ENCODE data around the gene CCDC51.

DNA sequence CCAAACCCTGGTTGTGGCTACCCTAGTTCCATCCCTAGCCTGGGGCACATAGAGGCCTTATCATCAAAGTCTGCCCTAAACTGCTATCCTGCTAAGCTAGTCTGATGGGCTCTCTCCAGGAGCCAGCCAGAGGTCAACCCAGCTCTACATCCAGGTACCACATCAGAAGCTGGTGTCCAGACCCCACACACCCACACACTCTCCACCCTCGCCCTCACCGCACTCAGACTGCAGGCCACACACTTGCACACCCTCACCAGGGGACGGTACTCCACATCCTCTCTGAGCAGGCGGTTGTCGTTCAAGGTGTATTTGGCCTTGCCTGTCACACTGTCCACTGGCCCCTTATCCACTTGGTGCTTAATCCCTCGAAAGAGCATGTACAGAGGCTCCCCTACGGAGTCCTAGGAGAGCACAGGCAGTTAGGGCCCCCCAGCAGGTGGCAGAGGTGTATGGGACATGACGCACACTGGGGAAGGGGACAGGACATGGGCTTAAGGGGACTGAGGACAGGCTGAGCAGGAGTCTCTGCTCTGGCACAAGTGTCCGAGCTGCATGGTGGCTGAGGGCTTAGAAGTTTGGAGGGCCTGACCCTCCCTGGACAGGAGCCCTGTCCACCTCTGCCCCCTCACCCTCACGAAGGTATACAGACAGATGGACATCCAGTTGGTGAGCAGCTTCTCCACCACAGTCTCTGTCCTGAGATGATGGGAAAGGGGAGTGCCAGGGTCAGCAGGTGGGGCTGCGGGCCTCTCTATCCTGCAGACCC lies 28.1 kb downstream of the CCDC51 start:
- TF ChIP-seq, protein P1, sequence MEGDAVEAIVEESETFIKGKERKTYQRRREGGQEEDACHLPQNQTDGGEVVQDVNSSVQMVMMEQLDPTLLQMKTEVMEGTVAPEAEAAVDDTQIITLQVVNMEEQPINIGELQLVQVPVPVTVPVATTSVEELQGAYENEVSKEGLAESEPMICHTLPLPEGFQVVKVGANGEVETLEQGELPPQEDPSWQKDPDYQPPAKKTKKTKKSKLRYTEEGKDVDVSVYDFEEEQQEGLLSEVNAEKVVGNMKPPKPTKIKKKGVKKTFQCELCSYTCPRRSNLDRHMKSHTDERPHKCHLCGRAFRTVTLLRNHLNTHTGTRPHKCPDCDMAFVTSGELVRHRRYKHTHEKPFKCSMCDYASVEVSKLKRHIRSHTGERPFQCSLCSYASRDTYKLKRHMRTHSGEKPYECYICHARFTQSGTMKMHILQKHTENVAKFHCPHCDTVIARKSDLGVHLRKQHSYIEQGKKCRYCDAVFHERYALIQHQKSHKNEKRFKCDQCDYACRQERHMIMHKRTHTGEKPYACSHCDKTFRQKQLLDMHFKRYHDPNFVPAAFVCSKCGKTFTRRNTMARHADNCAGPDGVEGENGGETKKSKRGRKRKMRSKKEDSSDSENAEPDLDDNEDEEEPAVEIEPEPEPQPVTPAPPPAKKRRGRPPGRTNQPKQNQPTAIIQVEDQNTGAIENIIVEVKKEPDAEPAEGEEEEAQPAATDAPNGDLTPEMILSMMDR (IDR thresholded peaks at IDR 0.05 in 2 of 3, conservative IDR thresholded peaks at IDR 0.05 in 1 of 3; ENCODE audit: borderline replicate concordance in 1 of 3, insufficient read depth in 1 of 3, low read depth in 2 of 3, low read length in 2 of 3) = no peak
- TF ChIP-seq, protein P2, sequence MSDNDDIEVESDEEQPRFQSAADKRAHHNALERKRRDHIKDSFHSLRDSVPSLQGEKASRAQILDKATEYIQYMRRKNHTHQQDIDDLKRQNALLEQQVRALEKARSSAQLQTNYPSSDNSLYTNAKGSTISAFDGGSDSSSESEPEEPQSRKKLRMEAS (IDR thresholded peaks at IDR 0.05) = no peak
- TF ChIP-seq POLR2A (IDR thresholded peaks at IDR 0.05; ENCODE audit: borderline replicate concordance, extremely low read depth, insufficient read depth, insufficient read length) (no peak), RAD21 (IDR thresholded peaks at IDR 0.05; ENCODE audit: low read depth) (no peak), EZH2 (IDR thresholded peaks at IDR 0.05) (no peak)
- TF ChIP-seq, protein P3, sequence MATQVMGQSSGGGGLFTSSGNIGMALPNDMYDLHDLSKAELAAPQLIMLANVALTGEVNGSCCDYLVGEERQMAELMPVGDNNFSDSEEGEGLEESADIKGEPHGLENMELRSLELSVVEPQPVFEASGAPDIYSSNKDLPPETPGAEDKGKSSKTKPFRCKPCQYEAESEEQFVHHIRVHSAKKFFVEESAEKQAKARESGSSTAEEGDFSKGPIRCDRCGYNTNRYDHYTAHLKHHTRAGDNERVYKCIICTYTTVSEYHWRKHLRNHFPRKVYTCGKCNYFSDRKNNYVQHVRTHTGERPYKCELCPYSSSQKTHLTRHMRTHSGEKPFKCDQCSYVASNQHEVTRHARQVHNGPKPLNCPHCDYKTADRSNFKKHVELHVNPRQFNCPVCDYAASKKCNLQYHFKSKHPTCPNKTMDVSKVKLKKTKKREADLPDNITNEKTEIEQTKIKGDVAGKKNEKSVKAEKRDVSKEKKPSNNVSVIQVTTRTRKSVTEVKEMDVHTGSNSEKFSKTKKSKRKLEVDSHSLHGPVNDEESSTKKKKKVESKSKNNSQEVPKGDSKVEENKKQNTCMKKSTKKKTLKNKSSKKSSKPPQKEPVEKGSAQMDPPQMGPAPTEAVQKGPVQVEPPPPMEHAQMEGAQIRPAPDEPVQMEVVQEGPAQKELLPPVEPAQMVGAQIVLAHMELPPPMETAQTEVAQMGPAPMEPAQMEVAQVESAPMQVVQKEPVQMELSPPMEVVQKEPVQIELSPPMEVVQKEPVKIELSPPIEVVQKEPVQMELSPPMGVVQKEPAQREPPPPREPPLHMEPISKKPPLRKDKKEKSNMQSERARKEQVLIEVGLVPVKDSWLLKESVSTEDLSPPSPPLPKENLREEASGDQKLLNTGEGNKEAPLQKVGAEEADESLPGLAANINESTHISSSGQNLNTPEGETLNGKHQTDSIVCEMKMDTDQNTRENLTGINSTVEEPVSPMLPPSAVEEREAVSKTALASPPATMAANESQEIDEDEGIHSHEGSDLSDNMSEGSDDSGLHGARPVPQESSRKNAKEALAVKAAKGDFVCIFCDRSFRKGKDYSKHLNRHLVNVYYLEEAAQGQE (IDR thresholded peaks at IDR 0.05; ENCODE audit: low read depth) = no peak
